SK-N-SH treated with all-trans-retinoic acid at 6 μM for 48 hours (cell line): Measurements from ENCODE around the gene LRRC15.

ENCODE experiments used
- ATAC-seq: fragments of 200-7000 bp; cut with Tn5 transposase; 3 replicates; pipeline ENCODE4 v1.9.1; 2020; ENCODE audit warnings: mild to moderate bottlenecking, moderate library complexity
- ARNTL ChIP-seq: fragments of 450-650 bp; formaldehyde crosslinking; IDR thresholded peaks from 2 replicates; pipeline ENCODE4 v1.5.0; 2020; ENCODE audit warnings: low read depth, mild to moderate bottlenecking, moderate library complexity, borderline replicate concordance
- BACH2 ChIP-seq: fragments of 250-450 bp; sonication (Bioruptor Pico); IDR thresholded peaks from 2 replicates; pipeline ENCODE4 v1.9.0; 2021; ENCODE audit warnings: mild to moderate bottlenecking, borderline replicate concordance
- CSDC2 ChIP-seq: fragments of 250-450 bp; sonication (Bioruptor Pico); IDR thresholded peaks from 2 replicates; pipeline ENCODE4 v1.5.0; 2020; ENCODE audit warnings: mild to moderate bottlenecking, moderate library complexity
- ESRRG ChIP-seq: fragments of 250-450 bp; sonication (Bioruptor Pico); IDR thresholded peaks from 2 replicates; pipeline ENCODE4 v1.6.1; 2021; ENCODE audit warnings: mild to moderate bottlenecking
- GLIS3 ChIP-seq: fragments of 250-450 bp; sonication (Bioruptor Pico); IDR thresholded peaks from 2 replicates; pipeline ENCODE4 v1.5.0; 2020; ENCODE audit warnings: mild to moderate bottlenecking, moderate library complexity
- ISL1 ChIP-seq: fragments of 250-450 bp; sonication (Bioruptor Pico); IDR thresholded peaks from 2 replicates; pipeline ENCODE4 v2.1.2; 2022; ENCODE audit warnings: mild to moderate bottlenecking, moderate library complexity
- OSR1 ChIP-seq: fragments of 250-450 bp; sonication (Bioruptor Pico); IDR thresholded peaks from 2 replicates; pipeline ENCODE4 v1.8.0; 2022; ENCODE audit warnings: moderate library complexity, mild to moderate bottlenecking, inconsistent platforms
- PPARA ChIP-seq: fragments of 250-450 bp; sonication (Bioruptor Pico); IDR thresholded peaks from 2 replicates; pipeline ENCODE4 v1.5.0; 2020; ENCODE audit warnings: mild to moderate bottlenecking, borderline replicate concordance
- RARB ChIP-seq: fragments of 250-450 bp; sonication (Bioruptor Pico); IDR thresholded peaks from 2 replicates; pipeline ENCODE4 v1.8.0; 2021; ENCODE audit warnings: mild to moderate bottlenecking, moderate library complexity
- SNAI2 ChIP-seq: fragments of 250-450 bp; sonication (Bioruptor Pico); IDR thresholded peaks from 2 replicates; pipeline ENCODE4 v1.5.0; 2020; ENCODE audit warnings: mild to moderate bottlenecking, moderate library complexity
- TOX ChIP-seq: fragments of 250-450 bp; sonication (Bioruptor Pico); IDR thresholded peaks from 2 replicates; pipeline ENCODE4 v1.8.0; 2021; ENCODE audit warnings: mild to moderate bottlenecking, moderate library complexity, borderline replicate concordance
- ZC3H10 ChIP-seq: fragments of 250-450 bp; sonication (Bioruptor Pico); IDR thresholded peaks from 2 replicates; pipeline ENCODE4 v1.5.1; 2021; ENCODE audit warnings: mild to moderate bottlenecking, moderate library complexity
- ZFP3 ChIP-seq: fragments of 250-450 bp; sonication (Bioruptor Pico); IDR thresholded peaks from 2 replicates; pipeline ENCODE4 v1.5.0; 2020; ENCODE audit warnings: mild to moderate bottlenecking, moderate library complexity
- ZFP30 ChIP-seq: fragments of 450-650 bp; formaldehyde crosslinking; IDR thresholded peaks from 2 replicates; pipeline ENCODE4 v1.5.0; 2022; ENCODE audit warnings: mild to moderate bottlenecking, moderate library complexity
- ZNF565 ChIP-seq: fragments of 450-650 bp; formaldehyde crosslinking; conservative IDR thresholded peaks from 2 replicates; pipeline ENCODE4 v1.5.0; 2020; ENCODE audit warnings: low read depth, mild to moderate bottlenecking, moderate library complexity
- ZNF70 ChIP-seq: fragments of 450-650 bp; formaldehyde crosslinking; IDR thresholded peaks from 2 replicates; pipeline ENCODE4 v1.5.0; 2020; ENCODE audit warnings: mild to moderate bottlenecking, moderate library complexity
- ZNF8 ChIP-seq: fragments of 450-650 bp; formaldehyde crosslinking; IDR thresholded peaks from 2 replicates; pipeline ENCODE4 v1.5.0; 2020; ENCODE audit warnings: mild to moderate bottlenecking, moderate library complexity
- TF ChIP-seq, protein P1 (sequence below): fragments of 250-450 bp; sonication (Bioruptor Pico); IDR thresholded peaks from 2 replicates; pipeline ENCODE4 v1.8.0; 2020; ENCODE audit warnings: mild to moderate bottlenecking, moderate library complexity, borderline replicate concordance
- TF ChIP-seq, protein P2 (sequence below): fragments of 250-450 bp; sonication (Bioruptor Pico); IDR thresholded peaks from 2 replicates; pipeline ENCODE4 v1.5.0; 2020; ENCODE audit warnings: mild to moderate bottlenecking, moderate library complexity
- TF ChIP-seq, protein P3 (sequence below): fragments of 250-450 bp; sonication (Bioruptor Pico); IDR thresholded peaks from 2 replicates; pipeline ENCODE4 v1.5.1; 2020; ENCODE audit warnings: low read depth, mild to moderate bottlenecking, moderate library complexity
- TF ChIP-seq, protein P4 (sequence below): fragments of 250-450 bp; sonication (Bioruptor Pico); IDR thresholded peaks from 2 replicates; pipeline ENCODE4 v1.5.1; 2021; ENCODE audit warnings: mild to moderate bottlenecking, moderate library complexity
- TF ChIP-seq, protein P5 (sequence below): fragments of 250-450 bp; sonication (Bioruptor Pico); IDR thresholded peaks from 2 replicates; pipeline ENCODE4 v1.8.0; 2021; ENCODE audit warnings: low read depth, mild to moderate bottlenecking, moderate library complexity, borderline replicate concordance

The LRRC15 gene

DNA sequence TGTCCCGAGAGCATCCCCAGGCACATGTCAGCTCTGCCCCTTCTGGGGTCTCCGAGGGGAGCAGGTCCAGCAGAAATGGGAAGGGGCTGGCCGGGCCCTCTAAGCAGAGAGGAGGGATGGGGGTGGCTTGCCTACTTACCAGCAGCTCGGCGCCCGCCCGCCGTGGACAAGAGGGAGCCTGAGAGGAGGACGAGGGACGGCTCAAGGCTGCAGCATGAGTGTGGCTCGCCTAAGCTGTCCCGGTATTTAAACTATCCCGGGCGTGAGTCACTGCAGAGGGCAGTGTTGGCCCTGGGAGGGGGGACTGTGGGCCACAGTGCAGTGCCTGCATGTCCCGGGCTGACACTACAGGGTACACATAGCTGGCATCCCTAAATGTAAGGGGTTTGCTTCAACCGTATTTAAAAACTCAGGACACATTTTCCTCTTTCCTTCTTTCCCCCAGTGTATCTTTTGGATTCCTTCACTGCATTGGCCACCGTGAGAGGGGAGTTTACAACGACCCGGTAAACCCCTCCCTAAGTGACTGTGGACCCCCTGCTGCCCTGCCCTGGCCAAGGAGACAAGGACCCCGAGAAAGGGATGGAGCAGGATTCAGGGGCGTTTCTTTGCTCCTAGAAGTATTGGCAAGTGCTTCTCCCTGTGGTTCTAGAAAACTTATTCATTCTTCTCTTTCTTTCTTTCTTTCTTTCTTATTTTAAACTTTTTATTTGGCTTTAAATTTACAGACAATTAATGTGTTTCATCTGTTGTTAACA is at the start of gene LRRC15:
Gene LRRC15, minus strand, starts transcription at position 222 of the 758 bp plus-strand sequence. CDS start 8,700 bp downstream, outside the sequence.
- TF ChIP-seq CSDC2 (no peak), ZFP30 (CRISPR knock-in tag) (no peak)
- peak; percentile 70 for ATAC-seq

DNA sequence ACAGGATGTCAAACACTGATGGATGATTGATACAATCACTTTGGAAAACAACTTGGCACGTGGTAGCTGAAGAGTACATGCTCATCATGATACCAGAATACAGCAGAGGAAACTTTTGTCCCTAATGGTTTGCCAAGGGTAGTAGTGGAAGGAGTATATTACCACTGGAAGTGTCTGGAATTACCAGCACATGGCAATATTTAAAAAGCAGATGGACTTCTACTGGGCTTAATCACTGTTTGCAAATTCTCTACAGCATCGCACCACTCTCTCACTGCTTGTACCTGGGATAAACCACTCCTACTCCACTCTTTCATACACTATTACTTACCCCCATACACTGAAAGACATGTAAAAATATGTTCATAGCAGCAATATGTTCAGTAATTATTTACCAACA is 49.1 kb upstream of the LRRC15 start:
- ATAC-seq, result no peak
- no peak for TF ChIP-seq ARNTL (CRISPR knock-in tag)
- TF ChIP-seq RARB, result no peak

DNA sequence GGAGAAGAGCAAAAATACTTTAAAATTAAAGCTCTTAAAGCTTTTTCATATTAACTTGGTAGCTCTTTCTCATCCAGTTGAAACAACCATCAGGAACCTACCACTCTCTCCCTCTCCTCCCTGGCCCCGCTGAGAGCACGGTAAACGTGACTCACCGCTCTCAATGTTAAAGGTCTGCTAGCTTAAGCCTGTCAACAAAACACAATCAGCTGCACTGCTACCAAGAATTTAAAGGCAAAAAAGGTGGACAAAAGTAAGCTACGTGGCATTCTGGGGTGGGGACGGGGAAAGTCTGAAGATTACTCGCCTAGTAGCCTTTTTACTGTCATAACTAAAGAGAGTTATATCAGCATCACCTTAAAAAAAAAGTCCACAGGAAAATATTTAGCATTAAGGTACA is 37.9 kb upstream of the LRRC15 start:
- peak; percentile 58; the same call in 2 of the 3 replicates for ATAC-seq
- TF ChIP-seq ZNF70 (CRISPR knock-in tag) (no peak), BACH2 (no peak), ESRRG (CRISPR knock-in tag) (no peak), ISL1 (no peak), ZNF8 (CRISPR knock-in tag) (no peak), ZNF565 (no peak), TOX (CRISPR knock-in tag) (no peak), RARB (no peak), OSR1 (no peak), PPARA (CRISPR knock-in tag) (no peak), ARNTL (CRISPR knock-in tag) (no peak), ZFP3 (CRISPR knock-in tag) (no peak), CSDC2 (no peak), ZFP30 (CRISPR knock-in tag) (no peak), ZC3H10 (CRISPR knock-in tag) (no peak)
- TF ChIP-seq, protein P1, sequence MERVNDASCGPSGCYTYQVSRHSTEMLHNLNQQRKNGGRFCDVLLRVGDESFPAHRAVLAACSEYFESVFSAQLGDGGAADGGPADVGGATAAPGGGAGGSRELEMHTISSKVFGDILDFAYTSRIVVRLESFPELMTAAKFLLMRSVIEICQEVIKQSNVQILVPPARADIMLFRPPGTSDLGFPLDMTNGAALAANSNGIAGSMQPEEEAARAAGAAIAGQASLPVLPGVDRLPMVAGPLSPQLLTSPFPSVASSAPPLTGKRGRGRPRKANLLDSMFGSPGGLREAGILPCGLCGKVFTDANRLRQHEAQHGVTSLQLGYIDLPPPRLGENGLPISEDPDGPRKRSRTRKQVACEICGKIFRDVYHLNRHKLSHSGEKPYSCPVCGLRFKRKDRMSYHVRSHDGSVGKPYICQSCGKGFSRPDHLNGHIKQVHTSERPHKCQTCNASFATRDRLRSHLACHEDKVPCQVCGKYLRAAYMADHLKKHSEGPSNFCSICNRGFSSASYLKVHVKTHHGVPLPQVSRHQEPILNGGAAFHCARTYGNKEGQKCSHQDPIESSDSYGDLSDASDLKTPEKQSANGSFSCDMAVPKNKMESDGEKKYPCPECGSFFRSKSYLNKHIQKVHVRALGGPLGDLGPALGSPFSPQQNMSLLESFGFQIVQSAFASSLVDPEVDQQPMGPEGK (CRISPR knock-in tag), result no peak
- TF ChIP-seq, protein P2, sequence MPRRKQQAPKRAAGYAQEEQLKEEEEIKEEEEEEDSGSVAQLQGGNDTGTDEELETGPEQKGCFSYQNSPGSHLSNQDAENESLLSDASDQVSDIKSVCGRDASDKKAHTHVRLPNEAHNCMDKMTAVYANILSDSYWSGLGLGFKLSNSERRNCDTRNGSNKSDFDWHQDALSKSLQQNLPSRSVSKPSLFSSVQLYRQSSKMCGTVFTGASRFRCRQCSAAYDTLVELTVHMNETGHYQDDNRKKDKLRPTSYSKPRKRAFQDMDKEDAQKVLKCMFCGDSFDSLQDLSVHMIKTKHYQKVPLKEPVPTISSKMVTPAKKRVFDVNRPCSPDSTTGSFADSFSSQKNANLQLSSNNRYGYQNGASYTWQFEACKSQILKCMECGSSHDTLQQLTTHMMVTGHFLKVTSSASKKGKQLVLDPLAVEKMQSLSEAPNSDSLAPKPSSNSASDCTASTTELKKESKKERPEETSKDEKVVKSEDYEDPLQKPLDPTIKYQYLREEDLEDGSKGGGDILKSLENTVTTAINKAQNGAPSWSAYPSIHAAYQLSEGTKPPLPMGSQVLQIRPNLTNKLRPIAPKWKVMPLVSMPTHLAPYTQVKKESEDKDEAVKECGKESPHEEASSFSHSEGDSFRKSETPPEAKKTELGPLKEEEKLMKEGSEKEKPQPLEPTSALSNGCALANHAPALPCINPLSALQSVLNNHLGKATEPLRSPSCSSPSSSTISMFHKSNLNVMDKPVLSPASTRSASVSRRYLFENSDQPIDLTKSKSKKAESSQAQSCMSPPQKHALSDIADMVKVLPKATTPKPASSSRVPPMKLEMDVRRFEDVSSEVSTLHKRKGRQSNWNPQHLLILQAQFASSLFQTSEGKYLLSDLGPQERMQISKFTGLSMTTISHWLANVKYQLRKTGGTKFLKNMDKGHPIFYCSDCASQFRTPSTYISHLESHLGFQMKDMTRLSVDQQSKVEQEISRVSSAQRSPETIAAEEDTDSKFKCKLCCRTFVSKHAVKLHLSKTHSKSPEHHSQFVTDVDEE (CRISPR knock-in tag), result no peak
- TF ChIP-seq, protein P3, sequence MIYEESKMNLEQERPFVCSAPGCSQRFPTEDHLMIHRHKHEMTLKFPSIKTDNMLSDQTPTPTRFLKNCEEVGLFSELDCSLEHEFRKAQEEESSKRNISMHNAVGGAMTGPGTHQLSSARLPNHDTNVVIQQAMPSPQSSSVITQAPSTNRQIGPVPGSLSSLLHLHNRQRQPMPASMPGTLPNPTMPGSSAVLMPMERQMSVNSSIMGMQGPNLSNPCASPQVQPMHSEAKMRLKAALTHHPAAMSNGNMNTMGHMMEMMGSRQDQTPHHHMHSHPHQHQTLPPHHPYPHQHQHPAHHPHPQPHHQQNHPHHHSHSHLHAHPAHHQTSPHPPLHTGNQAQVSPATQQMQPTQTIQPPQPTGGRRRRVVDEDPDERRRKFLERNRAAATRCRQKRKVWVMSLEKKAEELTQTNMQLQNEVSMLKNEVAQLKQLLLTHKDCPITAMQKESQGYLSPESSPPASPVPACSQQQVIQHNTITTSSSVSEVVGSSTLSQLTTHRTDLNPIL (CRISPR knock-in tag), result no peak

DNA sequence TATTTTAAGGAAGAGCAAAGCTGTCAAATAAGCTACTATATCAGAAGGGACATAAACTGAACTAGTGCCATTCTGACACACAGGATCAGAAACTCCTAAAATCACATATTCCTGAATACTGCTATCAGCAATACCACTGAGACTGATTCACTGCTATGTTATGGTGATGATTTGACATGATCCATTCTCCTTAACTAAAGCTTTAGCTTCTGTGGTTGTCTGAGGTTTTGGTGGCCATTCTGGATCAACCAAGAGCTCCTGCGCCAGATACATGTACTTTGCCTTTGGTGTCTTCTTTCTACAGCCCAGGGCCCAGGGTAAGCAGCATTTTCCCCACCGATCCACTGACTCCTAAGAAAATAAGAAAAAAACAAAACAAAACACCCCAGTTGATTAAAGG is 36.2 kb upstream of the LRRC15 start:
- TF ChIP-seq SNAI2 (CRISPR knock-in tag) (no peak), BACH2 (no peak), OSR1 (no peak), ISL1 (no peak), ZNF70 (CRISPR knock-in tag) (no peak), TOX (CRISPR knock-in tag) (no peak), ARNTL (CRISPR knock-in tag) (no peak), ZNF565 (no peak), ZNF8 (CRISPR knock-in tag) (no peak), RARB (no peak), ZFP3 (CRISPR knock-in tag) (no peak), ZC3H10 (CRISPR knock-in tag) (no peak), PPARA (CRISPR knock-in tag) (no peak), ESRRG (CRISPR knock-in tag) (no peak), GLIS3 (CRISPR knock-in tag) (no peak), CSDC2 (no peak)
- TF ChIP-seq, protein P4, sequence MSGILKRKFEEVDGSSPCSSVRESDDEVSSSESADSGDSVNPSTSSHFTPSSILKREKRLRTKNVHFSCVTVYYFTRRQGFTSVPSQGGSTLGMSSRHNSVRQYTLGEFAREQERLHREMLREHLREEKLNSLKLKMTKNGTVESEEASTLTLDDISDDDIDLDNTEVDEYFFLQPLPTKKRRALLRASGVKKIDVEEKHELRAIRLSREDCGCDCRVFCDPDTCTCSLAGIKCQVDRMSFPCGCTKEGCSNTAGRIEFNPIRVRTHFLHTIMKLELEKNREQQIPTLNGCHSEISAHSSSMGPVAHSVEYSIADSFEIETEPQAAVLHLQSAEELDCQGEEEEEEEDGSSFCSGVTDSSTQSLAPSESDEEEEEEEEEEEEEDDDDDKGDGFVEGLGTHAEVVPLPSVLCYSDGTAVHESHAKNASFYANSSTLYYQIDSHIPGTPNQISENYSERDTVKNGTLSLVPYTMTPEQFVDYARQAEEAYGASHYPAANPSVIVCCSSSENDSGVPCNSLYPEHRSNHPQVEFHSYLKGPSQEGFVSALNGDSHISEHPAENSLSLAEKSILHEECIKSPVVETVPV, result no peak
- TF ChIP-seq, protein P5, sequence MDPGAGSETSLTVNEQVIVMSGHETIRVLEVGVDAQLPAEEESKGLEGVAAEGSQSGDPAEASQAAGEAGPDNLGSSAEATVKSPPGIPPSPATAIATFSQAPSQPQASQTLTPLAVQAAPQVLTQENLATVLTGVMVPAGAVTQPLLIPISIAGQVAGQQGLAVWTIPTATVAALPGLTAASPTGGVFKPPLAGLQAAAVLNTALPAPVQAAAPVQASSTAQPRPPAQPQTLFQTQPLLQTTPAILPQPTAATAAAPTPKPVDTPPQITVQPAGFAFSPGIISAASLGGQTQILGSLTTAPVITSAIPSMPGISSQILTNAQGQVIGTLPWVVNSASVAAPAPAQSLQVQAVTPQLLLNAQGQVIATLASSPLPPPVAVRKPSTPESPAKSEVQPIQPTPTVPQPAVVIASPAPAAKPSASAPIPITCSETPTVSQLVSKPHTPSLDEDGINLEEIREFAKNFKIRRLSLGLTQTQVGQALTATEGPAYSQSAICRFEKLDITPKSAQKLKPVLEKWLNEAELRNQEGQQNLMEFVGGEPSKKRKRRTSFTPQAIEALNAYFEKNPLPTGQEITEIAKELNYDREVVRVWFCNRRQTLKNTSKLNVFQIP (CRISPR knock-in tag), result no peak
- TF ChIP-seq, protein P3 (CRISPR knock-in tag), result no peak
- no peak for ATAC-seq
